ENCODE measurements around the gene SPPL2B. TPM values are rescaled to one million over a fixed set of nuclear protein-coding genes. Genes with fewer than 3 reads are reported as not detected.

SPPL2B gene
- total and polyA plus RNA-seq, 2 experiments from 2014 or later: 40.9 to 87.7 TPM

DNA sequence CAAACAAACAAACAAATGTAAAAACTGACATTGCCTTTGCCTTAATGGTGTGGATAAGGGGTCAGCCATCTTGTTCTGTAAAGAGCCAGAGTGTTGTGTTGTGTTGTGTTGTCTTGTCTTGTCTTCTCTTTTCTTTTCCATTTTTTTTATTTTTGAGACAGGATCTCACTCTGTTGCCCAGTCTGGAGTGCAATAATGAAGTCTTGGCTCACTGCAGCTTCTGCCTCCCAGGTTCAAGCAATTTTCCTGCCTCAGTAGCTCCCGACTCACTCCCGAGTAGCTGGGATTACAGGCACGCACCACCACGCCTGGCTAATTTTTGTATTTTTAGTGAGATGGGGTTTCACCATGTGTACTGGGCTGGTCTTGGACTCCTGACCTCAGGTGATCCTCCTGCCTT lies 71.1 kb downstream of the SPPL2B start:
- no peaks in the 10 kb centered on the region for H3K36me3 ChIP-seq (replicated peaks; ENCODE audit: insufficient read depth, low read depth)
- H3K9me3 ChIP-seq (ENCODE audit: low read depth): no peaks in the 10 kb centered on the region
- no peak for DNase-seq (ENCODE audit: low spot score)
- H3K4me1 ChIP-seq (ENCODE audit: insufficient read depth): no peaks in the 10 kb centered on the region
- no peak overlapping the region for H3K4me2 ChIP-seq
- no peak overlapping the region for H2AFZ ChIP-seq
- H3K79me2 ChIP-seq: no peaks in the 10 kb centered on the region
- WGBS (ENCODE audit: low lambda C conversion rate, missing lambda C conversion rate): 98% methylated on average over 4 of the region's 4 CpGs
- no peaks in the 10 kb centered on the region for H3K27me3 ChIP-seq
- TF ChIP-seq CTCF (IDR thresholded peaks at IDR 0.05; ENCODE audit: poor library complexity): no peak
- no peak for TF ChIP-seq EZH2 (IDR thresholded peaks at IDR 0.05; ENCODE audit: borderline replicate concordance)
- TF ChIP-seq EZH2phosphoT487 (IDR thresholded peaks at IDR 0.05; ENCODE audit: low read depth, severe bottlenecking, unreplicated experiment): no peak
- no peaks in the 10 kb centered on the region for H4K20me1 ChIP-seq (ENCODE audit: insufficient read depth, poor library complexity, severe bottlenecking)
- no peaks in the 10 kb centered on the region for H3K9me2 ChIP-seq (replicated peaks; ENCODE audit: insufficient read depth)
- no peak overlapping the region for H3K4me3 ChIP-seq
- H3K27ac ChIP-seq: no peak overlapping the region

Other genes starting within 250 kb of the SPPL2B start
- gene MOB3A, start 232.4 kb upstream of the SPPL2B start, total RNA-seq: 13.5 and 15.7 TPM in 2 replicates
- 25.1 and 27.7 TPM in 2 replicates for gene MOB3A, start 232.4 kb upstream of the SPPL2B start, polyA plus RNA-seq
- 0.44 and 1.4 TPM in 2 replicates for gene IZUMO4, start 231.8 kb upstream of the SPPL2B start, total RNA-seq
- gene IZUMO4, start 231.8 kb upstream of the SPPL2B start, polyA plus RNA-seq: 2.8 and 4.0 TPM in 2 replicates
- 92.2 and 102 TPM in 2 replicates for gene AP3D1, start 177.1 kb upstream of the SPPL2B start, total RNA-seq
- gene AP3D1, start 177.1 kb upstream of the SPPL2B start, polyA plus RNA-seq: 108 and 109 TPM in 2 replicates
- 6.9 and 9.5 TPM in 2 replicates for gene DOT1L, start 164.8 kb upstream of the SPPL2B start, total RNA-seq
- gene DOT1L, start 164.8 kb upstream of the SPPL2B start, polyA plus RNA-seq: 9.1 and 10.7 TPM in 2 replicates
- 142 and 165 TPM in 2 replicates for gene PLEKHJ1, start 92.4 kb upstream of the SPPL2B start, total RNA-seq
- 190 and 207 TPM in 2 replicates for gene PLEKHJ1, start 92.4 kb upstream of the SPPL2B start, polyA plus RNA-seq
- 17.9 and 21.2 TPM in 2 replicates for gene SF3A2, start 91.9 kb upstream of the SPPL2B start, total RNA-seq
- gene SF3A2, start 91.9 kb upstream of the SPPL2B start, polyA plus RNA-seq: 75.3 and 81.1 TPM in 2 replicates
- 3.9 and 8.2 TPM in 2 replicates for gene AMH, start 79.4 kb upstream of the SPPL2B start, total RNA-seq
- 20.9 and 22.3 TPM in 2 replicates for gene AMH, start 79.4 kb upstream of the SPPL2B start, polyA plus RNA-seq
- gene JSRP1, start 72.3 kb upstream of the SPPL2B start, total RNA-seq: 0.30 TPM in 1 of 2 replicates, not detected in the other
- gene JSRP1, start 72.3 kb upstream of the SPPL2B start, polyA plus RNA-seq: 0.91 and 0.93 TPM in 2 replicates
- not detected in 2 replicates for gene PEAK3, start 46.5 kb upstream of the SPPL2B start, total RNA-seq
- gene PEAK3, start 46.5 kb upstream of the SPPL2B start, polyA plus RNA-seq: 0.15 and 0.57 TPM in 2 replicates
- gene LINGO3, start 20.5 kb upstream of the SPPL2B start, total RNA-seq: not detected in 2 replicates
- gene LINGO3, start 20.5 kb upstream of the SPPL2B start, polyA plus RNA-seq: not detected in 2 replicates
- gene LSM7, start 98 bp upstream of the SPPL2B start, total RNA-seq: 162 and 190 TPM in 2 replicates
- gene LSM7, start 98 bp upstream of the SPPL2B start, polyA plus RNA-seq: 150 and 151 TPM in 2 replicates
- gene TMPRSS9, start 31.6 kb downstream of the SPPL2B start, total RNA-seq: 0.23 TPM in 1 of 2 replicates, not detected in the other
- not detected in 2 replicates for gene TMPRSS9, start 31.6 kb downstream of the SPPL2B start, polyA plus RNA-seq
- gene TIMM13, start 98.9 kb downstream of the SPPL2B start, total RNA-seq: 38.3 and 47.4 TPM in 2 replicates
- gene TIMM13, start 98.9 kb downstream of the SPPL2B start, polyA plus RNA-seq: 188 and 213 TPM in 2 replicates
- 44.7 and 48.4 TPM in 2 replicates for gene LMNB2, start 128.3 kb downstream of the SPPL2B start, total RNA-seq
- gene LMNB2, start 128.3 kb downstream of the SPPL2B start, polyA plus RNA-seq: 28.9 and 42.0 TPM in 2 replicates
- 126 and 129 TPM in 2 replicates for gene GADD45B, start 147.4 kb downstream of the SPPL2B start, total RNA-seq
- 229 and 299 TPM in 2 replicates for gene GADD45B, start 147.4 kb downstream of the SPPL2B start, polyA plus RNA-seq

Data from hepatocyte (in vitro differentiated cells).